Measurements from ENCODE around the gene SLC11A1.

The SLC11A1 gene

DNA sequence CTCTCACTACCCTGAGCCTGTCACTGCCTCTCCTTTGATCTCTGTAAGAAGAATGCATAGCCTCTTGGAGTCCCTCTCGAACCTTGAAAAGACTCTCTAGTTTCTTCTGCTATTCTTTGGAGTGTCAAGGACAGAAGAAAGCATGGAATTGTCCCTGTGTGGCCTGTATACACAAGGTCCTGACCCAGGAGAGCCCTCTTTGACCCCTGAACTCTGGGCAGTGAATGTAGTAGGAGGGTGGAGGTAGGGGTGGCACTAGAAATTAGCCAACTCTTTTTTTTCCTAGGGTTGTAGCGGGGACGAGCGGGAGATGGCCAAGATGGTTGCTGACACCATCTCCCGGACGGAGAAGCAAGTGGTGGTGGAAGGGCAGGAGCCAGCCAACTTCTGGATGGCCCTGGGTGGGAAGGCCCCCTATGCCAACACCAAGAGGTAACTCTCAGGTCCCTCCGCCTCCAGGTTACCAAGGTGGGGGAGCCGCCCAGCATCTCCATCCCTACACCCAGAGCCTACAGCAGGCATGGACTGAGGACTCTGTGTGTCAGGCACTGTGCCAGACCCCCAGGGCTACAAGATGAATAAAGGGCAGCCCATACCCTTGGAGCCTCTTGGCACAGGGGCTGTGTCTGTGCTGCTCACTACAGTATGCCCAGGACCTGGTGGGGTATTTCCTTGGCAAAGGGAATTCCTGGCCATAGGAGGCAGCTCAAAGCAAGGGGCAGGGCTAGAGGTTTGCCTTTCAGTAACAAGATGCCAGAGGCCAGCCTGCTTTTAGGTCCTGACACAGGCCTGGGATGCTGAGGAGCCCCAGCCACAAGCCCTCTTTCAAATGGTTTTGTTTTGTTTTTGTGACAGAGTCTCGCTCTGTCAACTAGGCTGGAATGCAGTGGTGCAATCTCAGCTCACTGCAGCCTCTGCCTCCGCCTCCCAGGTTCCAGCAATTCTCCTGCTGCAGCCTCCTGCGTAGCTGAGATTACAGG lies 53.2 kb downstream of the SLC11A1 start:
- DNase-seq (ENCODE audit: low spot score) = no peak

DNA sequence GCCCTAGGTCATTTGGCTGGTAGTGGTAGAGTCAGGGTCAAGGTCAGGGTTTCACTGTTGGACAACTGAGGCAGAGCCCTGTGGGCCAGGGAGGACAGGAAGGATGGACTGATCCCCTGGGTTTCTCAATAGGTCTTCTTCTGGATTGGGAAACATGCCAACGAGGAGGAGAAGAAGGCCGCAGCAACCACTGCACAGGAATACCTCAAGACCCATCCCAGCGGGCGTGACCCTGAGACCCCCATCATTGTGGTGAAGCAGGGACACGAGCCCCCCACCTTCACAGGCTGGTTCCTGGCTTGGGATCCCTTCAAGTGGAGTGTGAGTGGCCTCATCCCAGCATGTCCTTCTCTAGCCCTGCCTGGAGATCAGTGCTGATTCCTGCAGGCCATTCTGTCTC lies 54.9 kb downstream of the SLC11A1 start:
- no peak for DNase-seq (ENCODE audit: low spot score)

DNA sequence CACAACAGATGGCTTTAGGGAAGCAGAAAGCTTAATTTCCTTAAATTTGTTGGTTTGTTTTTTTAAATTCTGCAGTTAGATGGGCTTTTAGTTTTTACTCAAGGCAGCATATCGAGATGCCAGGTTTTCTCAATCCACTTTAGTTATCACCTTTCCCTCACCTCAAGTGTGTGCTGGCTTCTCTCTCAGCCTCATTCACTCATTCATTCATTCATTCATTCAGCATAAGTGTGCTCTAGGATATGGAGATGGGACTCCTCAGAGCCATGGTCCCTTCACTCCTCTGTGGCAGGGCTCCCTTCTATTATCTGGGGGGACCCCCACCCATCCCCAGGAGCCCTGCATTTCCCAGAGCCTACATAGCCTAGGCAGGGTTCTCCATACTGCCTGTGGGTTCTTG lies 55.9 kb downstream of the SLC11A1 start:
- DNase-seq (ENCODE audit: low spot score) = peak; percentile 23

DNA sequence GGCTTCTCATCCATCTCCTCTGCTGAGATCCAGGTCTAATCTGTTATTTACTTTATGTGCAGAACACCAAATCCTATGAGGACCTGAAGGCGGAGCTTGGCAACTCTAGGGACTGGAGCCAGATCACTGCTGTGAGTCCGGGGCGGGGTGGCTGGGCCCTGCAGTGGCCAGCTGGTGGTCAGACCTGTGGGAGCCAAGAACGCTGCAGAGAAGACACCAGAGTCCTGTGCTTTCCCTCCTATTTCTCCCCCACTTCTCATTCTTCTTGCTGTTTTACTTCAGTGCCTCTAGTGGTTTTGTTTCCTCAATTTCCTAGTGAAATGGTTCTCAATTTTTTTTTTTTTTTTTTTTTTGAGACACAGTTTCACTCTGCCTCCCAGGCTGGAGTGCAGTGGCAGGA lies 56.5 kb downstream of the SLC11A1 start:
- DNase-seq (ENCODE audit: low spot score) = no peak

DNA sequence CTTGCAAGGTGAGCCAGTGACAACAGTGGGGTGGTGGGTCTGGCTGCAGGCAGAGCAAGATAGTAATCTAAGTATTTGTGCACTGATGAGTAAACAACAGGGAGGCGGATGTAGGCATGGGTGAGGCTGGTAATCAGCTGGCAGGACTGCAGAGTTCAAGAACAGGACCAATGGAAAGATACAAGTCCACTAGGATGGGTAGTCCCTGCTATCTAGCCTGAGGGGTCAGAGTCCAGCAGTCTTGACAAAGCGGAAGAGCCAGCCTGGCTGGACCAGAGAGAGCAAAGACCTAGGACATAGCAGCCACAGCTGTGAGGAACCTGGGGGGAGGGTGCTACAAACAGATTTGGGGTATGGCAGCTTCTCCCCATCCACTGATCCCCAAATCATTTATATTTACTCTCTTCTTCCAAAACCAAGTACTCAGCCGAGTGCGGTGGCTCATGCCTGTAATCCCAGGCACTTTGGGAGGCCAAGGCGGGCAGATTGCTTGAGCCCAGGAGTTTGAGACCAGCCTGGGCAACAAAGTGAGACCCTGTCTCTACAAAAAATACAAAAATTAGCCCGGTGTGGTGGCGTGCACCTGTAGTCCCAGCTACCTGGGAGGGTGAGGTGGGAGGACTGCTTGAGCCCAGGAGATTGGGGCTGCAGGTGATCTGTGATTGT lies 62.8 kb downstream of the SLC11A1 start:
- no peak for DNase-seq (ENCODE audit: low spot score)

DNA sequence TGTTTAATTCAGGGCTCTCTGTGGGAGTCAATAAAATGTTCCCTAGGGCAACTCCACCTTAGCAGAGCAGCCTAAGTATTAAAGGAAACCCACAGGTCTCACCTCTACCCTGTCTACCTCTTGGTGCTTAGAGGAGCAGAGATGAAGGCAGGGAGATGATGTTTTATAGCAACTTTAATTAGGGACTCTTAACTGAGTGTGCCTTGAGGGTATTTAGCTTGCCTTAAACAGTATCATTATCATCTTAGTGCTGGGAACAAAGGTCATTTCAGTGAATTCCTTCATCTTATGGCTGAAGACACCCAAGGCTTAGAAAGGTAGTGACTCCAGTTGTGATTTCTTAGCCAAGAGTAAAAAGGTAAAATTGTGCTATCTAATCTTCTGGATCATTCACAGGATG lies 63.5 kb downstream of the SLC11A1 start:
- DNase-seq (ENCODE audit: low spot score) = no peak

Data from D341Med (cell line).